Thymus (tissue), 14 donors: ENCODE measurements around the gene ZC2HC1B. TPM values are rescaled to one million over a fixed set of nuclear protein-coding genes. Genes with fewer than 3 reads are reported as not detected.

Source experiments
- DNase-seq, 9 donors: peaks; one replicate each; pipeline ENCODE4 v3.0.0-alpha.2; 2013; ENCODE audit warnings: low spot score in 9 of 9, low read depth in 6 of 9, missing footprints in 1 of 9
- H3K27ac ChIP-seq, 2 donors: one replicate each; pipeline ENCODE4 v1.5.1; 2013; ENCODE audit warnings: control low read depth in 1 of 2, low read depth in 1 of 2, low read length in 1 of 2, mild to moderate bottlenecking in 1 of 2, moderate library complexity in 1 of 2
- H3K27me3 ChIP-seq, 2 donors: one replicate each; pipeline ENCODE4 v1.5.1; 2013; ENCODE audit warnings: low read length in 1 of 2; ENCODE audit not compliant: control insufficient read depth in 2 of 2, insufficient read depth in 1 of 2
- H3K36me3 ChIP-seq, 2 donors: one replicate each; pipeline ENCODE4 v1.5.1; 2013; ENCODE audit warnings: low read length in 1 of 2, mild to moderate bottlenecking in 1 of 2, moderate library complexity in 1 of 2; ENCODE audit not compliant: control insufficient read depth in 2 of 2, insufficient read depth in 2 of 2
- H3K4me1 ChIP-seq, 2 donors: one replicate each; pipeline ENCODE4 v1.5.1; 2013; ENCODE audit warnings: low read length in 2 of 2; ENCODE audit not compliant: control insufficient read depth in 2 of 2, insufficient read depth in 2 of 2
- H3K4me3 ChIP-seq, 2 donors: one replicate each; pipeline ENCODE4 v1.5.1; 2013; ENCODE audit warnings: low read length in 2 of 2, control low read depth in 1 of 2, mild to moderate bottlenecking in 1 of 2
- H3K9me3 ChIP-seq, 2 donors: one replicate each; pipeline ENCODE4 v1.5.1; 2013; ENCODE audit warnings: low read length in 1 of 2, mild to moderate bottlenecking in 1 of 2; ENCODE audit not compliant: control insufficient read depth in 2 of 2, insufficient read depth in 1 of 2
- WGBS: extraction: QIAGEN DNeasy Blood & Tissue Kit; methylation state at CpG from one replicate; pipeline ENCODE4 v1.1.7; 2013; 5-methylcytosine and 5-hydroxymethylcytosine counted together
- long read RNA-seq, 10 donors: transcript quantifications; one replicate each; lab custom pipeline, GENCODE V29; 2026
- polyA plus RNA-seq: library from polyadenylated mRNA; stranded (reverse); fragments of 200-250 nt; gene quantifications from one replicate; pipeline ENCODE4 v1.2.3, GENCODE V29; 2013
- total RNA-seq: library from RNA; stranded (reverse); fragments of 120-200 nt; gene quantifications from one replicate; pipeline ENCODE4 v1.2.4, GENCODE V29; 2013
- donor health status: healthy.

Gene ZC2HC1B
- total RNA-seq: not detected
- 0.21 TPM for polyA plus RNA-seq
- long read RNA-seq, donor 1: 0 reads
- long read RNA-seq, donor 2: 0 reads
- long read RNA-seq, donor 3: 0 reads
- long read RNA-seq, donor 4: 0 reads
- long read RNA-seq, donor 5: 0 reads
- long read RNA-seq, donor 6: 0 reads
- long read RNA-seq, donor 7: 0 reads
- long read RNA-seq, donor 8: 0 reads
- long read RNA-seq, donor 9: 0 reads
- long read RNA-seq, donor 10: 0 reads

- no peaks in the 10 kb centered on the region for H3K27me3 ChIP-seq
Measured at GRCh38 chr6:143864234-143864633, at the start of gene ZC2HC1B. ZC2HC1B (plus strand) TSS chr6:143864474; CDS start chr6:143864540, 66 bp downstream.

GRCh38 chr6:143817621-143818020 lies 46.7 kb upstream of the ZC2HC1B start:
- Histone ChIP-seq H3K4me1 (no peaks in the 10 kb centered on the region), H3K27ac (no peak overlapping the region), H3K36me3 (no peaks in the 10 kb centered on the region), H3K4me3 (no peak overlapping the region), H3K9me3 (no peaks in the 10 kb centered on the region), H3K27me3 (no peaks in the 10 kb centered on the region)
- DNase-seq: no peak

More at GRCh38 chr6:143864234-143864633, at the start of gene ZC2HC1B:
- no peak for DNase-seq
- Histone ChIP-seq H3K4me1 (no peaks in the 10 kb centered on the region), H3K27ac (no peak within 1 kb of the TSS), H3K4me3 (no peak within 1 kb of the TSS), H3K36me3 (peaks cover 15 to 52% of the 10 kb centered on the region in 2 donors), H3K9me3 (no peaks in the 10 kb centered on the region)
- 97% methylated on average over 1 of the region's 1 CpG for WGBS

- Histone ChIP-seq H3K27ac (no peak overlapping the region), H3K27me3 (no peaks in the 10 kb centered on the region), H3K4me1 (no peaks in the 10 kb centered on the region), H3K36me3 (no peaks in the 10 kb centered on the region), H3K9me3 (no peaks in the 10 kb centered on the region), H3K4me3 (no peak overlapping the region)
- WGBS: 89% methylated on average over 6 of the region's 6 CpGs
- no peak for DNase-seq
Measured at GRCh38 chr6:143821359-143821758, 42.9 kb upstream of the ZC2HC1B start.

GRCh38 chr6:143822584-143823024 lies 41.7 kb upstream of the ZC2HC1B start:
- Histone ChIP-seq H3K9me3 (no peaks in the 10 kb centered on the region), H3K36me3 (no peaks in the 10 kb centered on the region), H3K27ac (no peak overlapping the region), H3K4me3 (no peak overlapping the region), H3K4me1 (no peaks in the 10 kb centered on the region), H3K27me3 (no peaks in the 10 kb centered on the region)
- DNase-seq: no peak
- WGBS: 93% methylated on average over 3 of the region's 3 CpGs

- no peaks in the 10 kb centered on the region for H3K9me3 ChIP-seq
- H3K36me3 ChIP-seq: no peaks in the 10 kb centered on the region
- H3K27ac ChIP-seq: no peak overlapping the region
- 81% methylated on average over 6 of the region's 6 CpGs for WGBS
- H3K4me3 ChIP-seq: no peak overlapping the region
- no peaks in the 10 kb centered on the region for H3K4me1 ChIP-seq
- no peaks in the 10 kb centered on the region for H3K27me3 ChIP-seq
- DNase-seq: no peak
Measured at GRCh38 chr6:143823548-143823947, 40.7 kb upstream of the ZC2HC1B start.

GRCh38 chr6:143828572-143828971 lies 35.7 kb upstream of the ZC2HC1B start:
- Histone ChIP-seq H3K27ac (no peak overlapping the region), H3K9me3 (no peaks in the 10 kb centered on the region), H3K27me3 (no peaks in the 10 kb centered on the region), H3K4me3 (no peak overlapping the region), H3K36me3 (no peaks in the 10 kb centered on the region), H3K4me1 (no peaks in the 10 kb centered on the region)
- no peak for DNase-seq

- H3K4me3 ChIP-seq: no peak overlapping the region
- DNase-seq: no peak
- no peaks in the 10 kb centered on the region for H3K4me1 ChIP-seq
- WGBS: 97% methylated on average over 2 of the region's 2 CpGs
- H3K36me3 ChIP-seq: no peaks in the 10 kb centered on the region
- no peaks in the 10 kb centered on the region for H3K9me3 ChIP-seq
- no peaks in the 10 kb centered on the region for H3K27me3 ChIP-seq
- H3K27ac ChIP-seq: no peak overlapping the region
Measured at GRCh38 chr6:143836150-143836549, 28.1 kb upstream of the ZC2HC1B start.

GRCh38 chr6:143838395-143838794 lies 25.9 kb upstream of the ZC2HC1B start:
- Histone ChIP-seq H3K27me3 (no peaks in the 10 kb centered on the region), H3K4me1 (peaks cover 4% of the 10 kb centered on the region in 2 donors), H3K27ac (no peak overlapping the region), H3K4me3 (no peak overlapping the region), H3K36me3 (no peaks in the 10 kb centered on the region), H3K9me3 (no peaks in the 10 kb centered on the region)
- DNase-seq: no peak
- WGBS: 96% methylated on average over 5 of the region's 5 CpGs

- Histone ChIP-seq H3K36me3 (no peaks in the 10 kb centered on the region), H3K27ac (no peak overlapping the region), H3K4me3 (no peak overlapping the region), H3K9me3 (no peaks in the 10 kb centered on the region), H3K4me1 (peaks cover 8% of the 10 kb centered on the region in 2 donors), H3K27me3 (no peaks in the 10 kb centered on the region)
- 94% methylated on average over 4 of the region's 4 CpGs for WGBS
- DNase-seq: no peak
Measured at GRCh38 chr6:143839196-143839595, 25.1 kb upstream of the ZC2HC1B start.
